Raji (cell line): ENCODE measurements around the gene MYRIP.

Experiments
- POLR2A ChIP-seq: IDR thresholded peaks from 2 replicates; pipeline ENCODE4 v1.6.1; 2011; ENCODE audit warnings: low read depth, low read length, control low read depth; ENCODE audit not compliant: insufficient read depth

MYRIP gene

GRCh38 chr3:40143283-40144090 lies 334.1 kb downstream of the MYRIP start:
- no peak for TF ChIP-seq POLR2A

DNA sequence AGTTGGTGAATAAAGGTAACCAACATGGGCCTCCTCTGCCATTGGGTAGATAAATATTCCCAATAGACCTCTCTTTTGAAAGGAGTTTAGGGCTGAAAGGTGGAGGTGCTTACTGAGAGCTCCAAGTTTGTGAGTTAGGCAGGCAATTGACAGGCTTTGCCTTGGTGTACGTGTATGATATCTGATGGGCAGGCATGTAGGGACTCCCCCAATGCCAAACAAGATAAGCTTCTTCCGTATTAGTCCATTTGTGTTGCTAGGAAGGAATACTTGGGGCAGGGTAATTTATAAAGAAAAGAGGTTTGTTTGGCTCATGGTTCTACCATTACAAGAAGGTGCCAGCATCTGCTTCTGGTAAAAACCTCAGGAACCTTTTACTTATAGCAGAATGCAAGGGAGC lies 339.4 kb downstream of the MYRIP start:
- no peak for TF ChIP-seq POLR2A

- no peak for TF ChIP-seq POLR2A
Observed at GRCh38 chr3:40152482-40153133, 343.2 kb downstream of the MYRIP start.

GRCh38 chr3:40160933-40161332 lies 351.5 kb downstream of the MYRIP start:
- no peak for TF ChIP-seq POLR2A

GRCh38 chr3:40162616-40163015 lies 353.2 kb downstream of the MYRIP start:
- no peak for TF ChIP-seq POLR2A

- no peak for TF ChIP-seq POLR2A
Observed at GRCh38 chr3:40166997-40167396, 357.6 kb downstream of the MYRIP start.

GRCh38 chr3:40167958-40168357 lies 358.5 kb downstream of the MYRIP start:
- TF ChIP-seq POLR2A = no peak

- no peak for TF ChIP-seq POLR2A
Observed at GRCh38 chr3:40169983-40170382, 360.6 kb downstream of the MYRIP start.

- no peak for TF ChIP-seq POLR2A
Observed at GRCh38 chr3:40170395-40170794, 361.0 kb downstream of the MYRIP start.

- TF ChIP-seq POLR2A = no peak
Observed at GRCh38 chr3:40172560-40172959, 363.2 kb downstream of the MYRIP start.

DNA sequence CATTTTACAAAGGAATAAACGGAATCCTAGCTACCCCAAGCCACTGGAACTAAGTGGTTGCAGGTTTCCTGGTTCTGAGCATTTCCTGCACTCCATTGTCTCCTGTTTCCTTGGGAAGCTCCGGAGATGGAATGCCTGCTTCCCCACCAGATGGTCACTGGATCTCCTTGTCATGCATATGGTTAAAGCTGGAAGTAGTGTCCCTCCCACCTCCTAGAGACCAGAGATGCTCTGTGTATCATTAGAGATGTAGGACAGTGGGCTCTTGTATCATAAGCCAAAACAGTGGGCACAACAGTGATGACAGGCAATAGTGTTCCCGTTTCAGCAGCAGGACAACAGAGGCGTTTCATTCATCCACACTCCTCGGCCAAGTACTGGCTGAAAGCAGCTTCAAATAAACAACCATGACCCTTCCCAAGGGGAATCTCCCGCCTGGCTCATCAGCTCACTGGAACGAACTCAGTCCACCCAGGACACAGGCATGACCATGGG lies 363.9 kb downstream of the MYRIP start:
- no peak for TF ChIP-seq POLR2A

GRCh38 chr3:40178012-40178594 lies 368.7 kb downstream of the MYRIP start:
- TF ChIP-seq POLR2A = no peak

DNA sequence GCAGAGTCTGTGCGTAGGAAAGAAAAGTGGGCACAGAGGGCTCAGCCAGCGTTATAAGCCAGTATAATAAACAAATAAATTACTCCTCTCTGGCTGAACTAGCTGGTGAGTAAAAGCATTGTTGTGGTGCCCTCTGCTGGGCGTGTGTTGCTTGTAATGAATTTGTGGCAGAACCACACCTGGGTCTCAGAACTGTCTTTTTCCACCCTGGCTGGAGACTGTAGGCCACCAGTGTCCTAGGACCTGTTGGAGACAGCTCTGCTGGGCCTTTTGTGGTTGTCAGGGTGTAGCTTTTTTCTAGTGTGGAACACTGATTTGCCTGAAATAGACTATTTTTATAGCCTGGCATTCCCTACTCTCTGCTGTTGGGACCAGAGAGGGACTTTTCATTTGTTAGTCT lies 369.6 kb downstream of the MYRIP start:
- TF ChIP-seq POLR2A = no peak

DNA sequence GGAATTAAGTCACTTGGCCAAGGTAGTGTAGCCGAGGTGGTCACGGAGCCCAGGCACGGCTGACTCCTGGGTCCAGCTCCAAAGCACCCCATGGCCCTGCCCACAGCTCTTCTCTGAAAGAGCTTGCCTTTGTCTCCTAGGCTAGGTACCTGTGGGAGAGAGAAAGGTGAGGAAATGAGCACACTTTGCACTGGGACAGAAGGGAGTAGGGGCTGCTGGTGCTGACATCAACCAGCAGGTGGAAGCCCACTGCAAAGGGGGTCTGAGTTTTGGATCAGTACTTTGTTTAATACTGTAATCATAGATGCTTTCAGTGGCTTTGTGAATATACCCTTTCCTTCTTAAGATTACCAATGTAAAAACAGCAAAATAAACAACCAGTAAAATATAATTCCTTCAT lies 371.8 kb downstream of the MYRIP start:
- TF ChIP-seq POLR2A = no peak

DNA sequence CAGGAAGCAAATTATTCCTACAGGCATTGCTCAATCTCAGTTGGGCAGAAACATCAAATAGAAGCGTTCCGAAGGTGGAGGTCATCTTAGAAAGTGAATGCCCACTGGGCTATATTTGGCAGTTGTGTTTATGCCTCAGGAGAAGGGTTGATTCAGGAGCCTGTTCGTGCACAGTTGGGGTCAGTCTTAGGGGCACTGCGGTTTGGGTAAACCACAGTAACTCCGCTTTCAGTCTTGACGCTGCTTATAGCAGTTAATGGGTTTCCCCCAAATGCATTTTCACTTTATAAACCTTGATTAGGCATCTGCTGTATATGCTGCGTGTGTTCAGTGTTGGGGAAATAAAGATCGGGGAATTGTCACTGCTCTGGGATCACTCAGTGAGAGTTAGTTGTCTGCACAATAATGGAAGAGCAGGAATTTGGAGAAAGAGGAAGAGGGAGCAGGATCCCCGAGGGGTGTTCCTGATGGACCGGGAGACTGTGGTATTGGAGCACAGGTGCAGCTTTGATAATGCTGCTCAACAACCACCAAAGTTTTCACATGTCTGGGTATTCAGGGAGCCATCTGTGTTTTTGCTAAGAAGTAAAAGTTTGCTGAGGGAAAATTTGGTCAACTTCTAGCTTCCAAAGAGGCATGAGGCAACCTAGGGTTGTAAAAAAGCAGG lies 375.8 kb downstream of the MYRIP start:
- no peak for TF ChIP-seq POLR2A
